Fibroblast of pulmonary artery (primary cell): ENCODE data around the gene NRG2.
A peak's percentile ranks its signal among the peaks of the same experiment; 100 is the strongest.

Experiments
- DNase-seq: peaks from one replicate; pipeline ENCODE4 v3.0.0-alpha.2; 2010; ENCODE audit warnings: low read depth
- H3K4me3 ChIP-seq: replicated peaks from 2 replicates; pipeline ENCODE4 v1.5.1; 2011; ENCODE audit warnings: low read depth, mild to moderate bottlenecking, control low read depth, low read length, moderate library complexity
- TF ChIP-seq, protein P1 (sequence below): IDR thresholded peaks from 2 replicates; pipeline ENCODE4 v1.5.1; 2011; ENCODE audit warnings: mild to moderate bottlenecking, control low read depth, low read length, inconsistent platforms; ENCODE audit errors: missing control alignments

The NRG2 gene

DNA sequence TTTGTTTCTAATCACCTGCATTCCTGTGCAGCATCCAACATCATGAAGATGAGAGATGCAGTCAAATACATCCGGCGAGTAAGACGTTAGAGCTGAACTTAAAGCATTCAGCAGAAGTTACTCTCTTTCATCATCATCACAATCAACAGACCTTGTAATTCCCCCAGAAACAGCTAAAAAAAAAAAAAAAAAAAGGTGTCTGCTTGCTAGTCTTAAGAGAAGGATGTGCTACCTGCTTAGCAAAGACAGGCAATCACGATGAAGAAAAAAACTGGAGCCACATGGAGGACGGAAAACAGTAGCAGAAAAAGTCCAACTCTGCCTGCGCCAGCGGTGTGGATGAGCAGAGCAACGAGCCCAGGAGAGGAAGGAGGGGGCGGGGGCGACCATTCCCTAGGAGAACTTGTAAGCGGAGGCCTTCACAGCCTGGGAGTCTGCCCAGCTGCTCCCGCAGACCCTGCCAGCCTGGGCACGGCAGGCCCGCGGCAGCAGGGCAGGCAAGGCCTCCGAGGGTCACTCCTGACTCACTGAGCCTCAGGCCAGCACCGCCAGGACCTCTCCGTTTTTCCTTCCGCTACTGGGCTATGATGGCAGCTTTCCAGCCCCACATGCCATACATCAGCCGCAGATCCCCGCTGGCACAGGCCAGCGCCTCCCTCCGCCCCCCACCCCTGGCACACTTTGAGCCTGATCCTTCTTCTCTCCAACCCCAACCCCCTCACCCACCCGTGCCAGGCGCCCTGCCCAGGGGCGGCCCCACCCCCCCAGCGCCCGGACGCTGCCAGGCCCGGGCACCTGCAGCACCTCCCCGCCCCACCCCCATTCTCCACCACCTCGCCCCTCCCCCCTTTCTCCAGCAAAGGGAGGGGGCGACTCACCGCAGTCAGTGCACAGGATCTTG lies 1.4 kb downstream of the NRG2 start:
- TF ChIP-seq, protein P1, sequence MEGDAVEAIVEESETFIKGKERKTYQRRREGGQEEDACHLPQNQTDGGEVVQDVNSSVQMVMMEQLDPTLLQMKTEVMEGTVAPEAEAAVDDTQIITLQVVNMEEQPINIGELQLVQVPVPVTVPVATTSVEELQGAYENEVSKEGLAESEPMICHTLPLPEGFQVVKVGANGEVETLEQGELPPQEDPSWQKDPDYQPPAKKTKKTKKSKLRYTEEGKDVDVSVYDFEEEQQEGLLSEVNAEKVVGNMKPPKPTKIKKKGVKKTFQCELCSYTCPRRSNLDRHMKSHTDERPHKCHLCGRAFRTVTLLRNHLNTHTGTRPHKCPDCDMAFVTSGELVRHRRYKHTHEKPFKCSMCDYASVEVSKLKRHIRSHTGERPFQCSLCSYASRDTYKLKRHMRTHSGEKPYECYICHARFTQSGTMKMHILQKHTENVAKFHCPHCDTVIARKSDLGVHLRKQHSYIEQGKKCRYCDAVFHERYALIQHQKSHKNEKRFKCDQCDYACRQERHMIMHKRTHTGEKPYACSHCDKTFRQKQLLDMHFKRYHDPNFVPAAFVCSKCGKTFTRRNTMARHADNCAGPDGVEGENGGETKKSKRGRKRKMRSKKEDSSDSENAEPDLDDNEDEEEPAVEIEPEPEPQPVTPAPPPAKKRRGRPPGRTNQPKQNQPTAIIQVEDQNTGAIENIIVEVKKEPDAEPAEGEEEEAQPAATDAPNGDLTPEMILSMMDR = no peak
- peak; percentile 41 for DNase-seq
- H3K4me3 ChIP-seq = peak overlapping the region; percentile 54

- no peak overlapping the region for H3K4me3 ChIP-seq
- DNase-seq = no peak
- TF ChIP-seq, protein P1 = no peak
Observed at GRCh38 chr5:140041099-140041491, 2.0 kb downstream of the NRG2 start.

GRCh38 chr5:140040358-140040757 lies 2.7 kb downstream of the NRG2 start:
- no peak for DNase-seq
- TF ChIP-seq, protein P1 = no peak
- H3K4me3 ChIP-seq = no peak overlapping the region

GRCh38 chr5:140039561-140039960 lies 3.5 kb downstream of the NRG2 start:
- no peak for DNase-seq
- TF ChIP-seq, protein P1 = no peak
- H3K4me3 ChIP-seq = no peak overlapping the region

GRCh38 chr5:140038373-140038957 lies 4.6 kb downstream of the NRG2 start:
- TF ChIP-seq, protein P1 = no peak
- H3K4me3 ChIP-seq = peak overlapping the region; percentile 55

GRCh38 chr5:140037012-140037411 lies 6.1 kb downstream of the NRG2 start:
- TF ChIP-seq, protein P1 = no peak
- H3K4me3 ChIP-seq = no peak overlapping the region
- DNase-seq = no peak

More at GRCh38 chr5:140038373-140038957, 4.6 kb downstream of the NRG2 start:
- DNase-seq = peak; percentile 18
